ENCODE results near the gene RALGAPA2. TPM values are rescaled to one million over a fixed set of nuclear protein-coding genes. Genes with fewer than 3 reads are reported as not detected.

The RALGAPA2 gene
- polyA plus RNA-seq, 1 of the 3 experiments (the other 2 are of a cell fraction): 1.0 TPM

DNA sequence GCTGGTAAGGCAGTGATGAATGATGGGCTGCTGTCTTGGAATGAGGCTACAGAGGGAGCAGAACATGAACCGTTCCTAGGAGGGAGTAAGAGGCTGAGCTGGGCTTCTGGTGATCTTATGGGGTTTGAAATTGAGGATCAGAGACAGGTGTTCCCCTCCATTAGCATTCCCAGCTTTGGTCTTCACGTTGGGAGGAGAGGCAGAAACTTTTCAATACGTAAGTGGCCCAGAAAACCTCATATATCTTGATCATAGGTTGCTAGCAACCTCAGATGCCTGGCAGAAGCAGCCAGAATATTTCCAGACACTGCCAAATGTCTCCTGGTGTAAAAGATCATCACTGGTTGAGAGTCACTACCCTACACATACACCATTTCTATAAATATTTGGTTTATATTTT, 177.4 kb downstream of the RALGAPA2 start:
- CTCF ChIA-PET: interaction anchor here (0.8 to 1.1 kb wide), 2 partner anchors 59 to 70 kb away, joined by 3 to 5 read pairs; no protein-coding TSS in a partner anchor
- Histone ChIP-seq H3K9me3 (no peaks in the 10 kb centered on the region), H3K4me3 (ENCODE audit: low read depth in 2 of 2, low read length in 1 of 2) (no peak overlapping the region), H4K20me1 (ENCODE audit: insufficient read depth) (no peaks in the 10 kb centered on the region), H3K9ac (no peak overlapping the region), H3F3A (replicated peaks; ENCODE audit: insufficient read depth) (no peaks in the 10 kb centered on the region), H3K27me3 (ENCODE audit: insufficient read depth) (no peaks in the 10 kb centered on the region), H3K9me2 (no peaks in the 10 kb centered on the region), H2AFZ (ENCODE audit: low read depth) (no peak overlapping the region), H3K27ac (ENCODE audit: low read depth in 2 of 2, low read length in 1 of 2) (no peak overlapping the region), H3K79me2 (ENCODE audit: insufficient read depth) (no peaks in the 10 kb centered on the region), H3K4me1 (ENCODE audit: control insufficient read depth in 1 of 2, insufficient read depth in 2 of 2, low read depth in 1 of 2, low read length in 1 of 2) (no peaks in the 10 kb centered on the region; a peak in 1 of 4 replicates), H3K4me2 (no peak overlapping the region), H3K36me3 (replicated peaks in 1 of 2; ENCODE audit: control insufficient read depth in 1 of 2, insufficient read depth in 2 of 2, low read length in 1 of 2) (no peaks in the 10 kb centered on the region)
- TF ChIP-seq JUND (IDR thresholded peaks at IDR 0.05): no peak
- TF ChIP-seq TAF1 (IDR thresholded peaks at IDR 0.05; ENCODE audit: borderline replicate concordance, low read depth, low read length): no peak
- TF ChIP-seq GABPA (IDR thresholded peaks at IDR 0.05; ENCODE audit: low read depth): no peak
- TF ChIP-seq POLR2AphosphoS5 (IDR thresholded peaks at IDR 0.05; ENCODE audit: low read depth, low read length): no peak
- TF ChIP-seq, protein P1, sequence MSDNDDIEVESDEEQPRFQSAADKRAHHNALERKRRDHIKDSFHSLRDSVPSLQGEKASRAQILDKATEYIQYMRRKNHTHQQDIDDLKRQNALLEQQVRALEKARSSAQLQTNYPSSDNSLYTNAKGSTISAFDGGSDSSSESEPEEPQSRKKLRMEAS (IDR thresholded peaks at IDR 0.05; ENCODE audit: low read depth): no peak
- no peak for TF ChIP-seq GATA2 (CRISPR knock-in tag; IDR thresholded peaks at IDR 0.05)
- TF ChIP-seq FOXM1 (IDR thresholded peaks at IDR 0.05; ENCODE audit: low read depth): no peak
- TF ChIP-seq RXRA (IDR thresholded peaks at IDR 0.05; ENCODE audit: borderline replicate concordance, low read depth): no peak
- 72% methylated on average over 3 of the region's 3 CpGs for WGBS (ENCODE audit: low lambda C conversion rate)
- DNase-seq: no peak
- POLR2A ChIA-PET: no interaction called here

DNA sequence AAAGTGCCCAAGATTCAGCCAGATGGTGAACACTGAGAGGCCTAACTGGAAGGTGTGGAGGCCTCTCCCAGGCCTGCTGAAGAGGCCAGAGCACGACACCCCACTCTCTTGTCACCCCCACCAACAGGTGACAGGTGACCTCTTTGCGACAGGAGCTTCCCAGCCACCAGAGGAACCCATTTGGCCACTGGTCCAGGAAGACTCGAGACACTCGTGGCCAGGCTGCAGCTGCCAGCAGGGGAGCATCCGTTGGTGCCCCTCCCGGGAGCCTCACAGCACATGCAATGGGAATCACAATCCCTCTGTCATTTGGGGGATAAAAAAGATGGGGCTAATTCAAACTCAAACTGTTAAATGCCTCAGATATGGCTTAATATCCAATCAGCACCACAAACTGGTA, 181.2 kb downstream of the RALGAPA2 start:
- no peak for DNase-seq
- no peaks in the 10 kb centered on the region for H3K79me2 ChIP-seq (ENCODE audit: insufficient read depth)
- ChIA-PET CTCF (no interaction called here), POLR2A (no interaction called here)
- H3K36me3 ChIP-seq (replicated peaks in 1 of 2; ENCODE audit: control insufficient read depth in 1 of 2, insufficient read depth in 2 of 2, low read length in 1 of 2): no peaks in the 10 kb centered on the region
- H3K27me3 ChIP-seq (ENCODE audit: insufficient read depth): no peaks in the 10 kb centered on the region
- no peaks in the 10 kb centered on the region for H3K4me1 ChIP-seq (ENCODE audit: control insufficient read depth in 1 of 2, insufficient read depth in 2 of 2, low read depth in 1 of 2, low read length in 1 of 2)
- no peak overlapping the region for H3K4me2 ChIP-seq
- no peak overlapping the region for H2AFZ ChIP-seq (ENCODE audit: low read depth)
- H3F3A ChIP-seq (replicated peaks; ENCODE audit: insufficient read depth): no peaks in the 10 kb centered on the region
- H3K9me3 ChIP-seq: no peaks in the 10 kb centered on the region
- no peak for TF ChIP-seq SIN3A (IDR thresholded peaks at IDR 0.05; ENCODE audit: borderline replicate concordance, low read depth, low read length)
- no peak for TF ChIP-seq EZH2phosphoT487 (IDR thresholded peaks at IDR 0.05; ENCODE audit: borderline replicate concordance, low read depth)
- TF ChIP-seq, protein P2, sequence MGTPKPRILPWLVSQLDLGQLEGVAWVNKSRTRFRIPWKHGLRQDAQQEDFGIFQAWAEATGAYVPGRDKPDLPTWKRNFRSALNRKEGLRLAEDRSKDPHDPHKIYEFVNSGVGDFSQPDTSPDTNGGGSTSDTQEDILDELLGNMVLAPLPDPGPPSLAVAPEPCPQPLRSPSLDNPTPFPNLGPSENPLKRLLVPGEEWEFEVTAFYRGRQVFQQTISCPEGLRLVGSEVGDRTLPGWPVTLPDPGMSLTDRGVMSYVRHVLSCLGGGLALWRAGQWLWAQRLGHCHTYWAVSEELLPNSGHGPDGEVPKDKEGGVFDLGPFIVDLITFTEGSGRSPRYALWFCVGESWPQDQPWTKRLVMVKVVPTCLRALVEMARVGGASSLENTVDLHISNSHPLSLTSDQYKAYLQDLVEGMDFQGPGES (IDR thresholded peaks at IDR 0.05; ENCODE audit: low read depth, low read length): no peak
- TF ChIP-seq, protein P1 (IDR thresholded peaks at IDR 0.05; ENCODE audit: low read depth): no peak
- TF ChIP-seq, protein P3, sequence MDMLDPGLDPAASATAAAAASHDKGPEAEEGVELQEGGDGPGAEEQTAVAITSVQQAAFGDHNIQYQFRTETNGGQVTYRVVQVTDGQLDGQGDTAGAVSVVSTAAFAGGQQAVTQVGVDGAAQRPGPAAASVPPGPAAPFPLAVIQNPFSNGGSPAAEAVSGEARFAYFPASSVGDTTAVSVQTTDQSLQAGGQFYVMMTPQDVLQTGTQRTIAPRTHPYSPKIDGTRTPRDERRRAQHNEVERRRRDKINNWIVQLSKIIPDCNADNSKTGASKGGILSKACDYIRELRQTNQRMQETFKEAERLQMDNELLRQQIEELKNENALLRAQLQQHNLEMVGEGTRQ (IDR thresholded peaks at IDR 0.05; ENCODE audit: borderline replicate concordance, low read depth, low read length): no peak
- no peak for TF ChIP-seq GABPA (IDR thresholded peaks at IDR 0.05; ENCODE audit: low read depth)
- TF ChIP-seq, protein P4, sequence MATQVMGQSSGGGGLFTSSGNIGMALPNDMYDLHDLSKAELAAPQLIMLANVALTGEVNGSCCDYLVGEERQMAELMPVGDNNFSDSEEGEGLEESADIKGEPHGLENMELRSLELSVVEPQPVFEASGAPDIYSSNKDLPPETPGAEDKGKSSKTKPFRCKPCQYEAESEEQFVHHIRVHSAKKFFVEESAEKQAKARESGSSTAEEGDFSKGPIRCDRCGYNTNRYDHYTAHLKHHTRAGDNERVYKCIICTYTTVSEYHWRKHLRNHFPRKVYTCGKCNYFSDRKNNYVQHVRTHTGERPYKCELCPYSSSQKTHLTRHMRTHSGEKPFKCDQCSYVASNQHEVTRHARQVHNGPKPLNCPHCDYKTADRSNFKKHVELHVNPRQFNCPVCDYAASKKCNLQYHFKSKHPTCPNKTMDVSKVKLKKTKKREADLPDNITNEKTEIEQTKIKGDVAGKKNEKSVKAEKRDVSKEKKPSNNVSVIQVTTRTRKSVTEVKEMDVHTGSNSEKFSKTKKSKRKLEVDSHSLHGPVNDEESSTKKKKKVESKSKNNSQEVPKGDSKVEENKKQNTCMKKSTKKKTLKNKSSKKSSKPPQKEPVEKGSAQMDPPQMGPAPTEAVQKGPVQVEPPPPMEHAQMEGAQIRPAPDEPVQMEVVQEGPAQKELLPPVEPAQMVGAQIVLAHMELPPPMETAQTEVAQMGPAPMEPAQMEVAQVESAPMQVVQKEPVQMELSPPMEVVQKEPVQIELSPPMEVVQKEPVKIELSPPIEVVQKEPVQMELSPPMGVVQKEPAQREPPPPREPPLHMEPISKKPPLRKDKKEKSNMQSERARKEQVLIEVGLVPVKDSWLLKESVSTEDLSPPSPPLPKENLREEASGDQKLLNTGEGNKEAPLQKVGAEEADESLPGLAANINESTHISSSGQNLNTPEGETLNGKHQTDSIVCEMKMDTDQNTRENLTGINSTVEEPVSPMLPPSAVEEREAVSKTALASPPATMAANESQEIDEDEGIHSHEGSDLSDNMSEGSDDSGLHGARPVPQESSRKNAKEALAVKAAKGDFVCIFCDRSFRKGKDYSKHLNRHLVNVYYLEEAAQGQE (IDR thresholded peaks at IDR 0.05; ENCODE audit: low read depth, low read length): no peak
- no peak overlapping the region for H3K27ac ChIP-seq (ENCODE audit: low read depth in 2 of 2, low read length in 1 of 2)
- H4K20me1 ChIP-seq (ENCODE audit: insufficient read depth): no peaks in the 10 kb centered on the region
- WGBS (ENCODE audit: low lambda C conversion rate): 71% methylated on average over 2 of the region's 6 CpGs
- H3K9me2 ChIP-seq: no peaks in the 10 kb centered on the region
- H3K9ac ChIP-seq: no peak overlapping the region
- no peak overlapping the region for H3K4me3 ChIP-seq (ENCODE audit: low read depth in 2 of 2, low read length in 1 of 2)
